NCI-H748 (cell line): ENCODE data around the gene WDR44.
"Not testable (repeated sequence)": the region's sequence is repeated elsewhere in the genome, so short reads cannot be mapped to it uniquely, and the experiment has no call there.

Experiments used
- DNase-seq: peaks from one replicate; lab custom pipeline; 2025; ENCODE audit not compliant: unreplicated experiment; lab: John Stamatoyannopoulos, UW

Gene WDR44

DNA sequence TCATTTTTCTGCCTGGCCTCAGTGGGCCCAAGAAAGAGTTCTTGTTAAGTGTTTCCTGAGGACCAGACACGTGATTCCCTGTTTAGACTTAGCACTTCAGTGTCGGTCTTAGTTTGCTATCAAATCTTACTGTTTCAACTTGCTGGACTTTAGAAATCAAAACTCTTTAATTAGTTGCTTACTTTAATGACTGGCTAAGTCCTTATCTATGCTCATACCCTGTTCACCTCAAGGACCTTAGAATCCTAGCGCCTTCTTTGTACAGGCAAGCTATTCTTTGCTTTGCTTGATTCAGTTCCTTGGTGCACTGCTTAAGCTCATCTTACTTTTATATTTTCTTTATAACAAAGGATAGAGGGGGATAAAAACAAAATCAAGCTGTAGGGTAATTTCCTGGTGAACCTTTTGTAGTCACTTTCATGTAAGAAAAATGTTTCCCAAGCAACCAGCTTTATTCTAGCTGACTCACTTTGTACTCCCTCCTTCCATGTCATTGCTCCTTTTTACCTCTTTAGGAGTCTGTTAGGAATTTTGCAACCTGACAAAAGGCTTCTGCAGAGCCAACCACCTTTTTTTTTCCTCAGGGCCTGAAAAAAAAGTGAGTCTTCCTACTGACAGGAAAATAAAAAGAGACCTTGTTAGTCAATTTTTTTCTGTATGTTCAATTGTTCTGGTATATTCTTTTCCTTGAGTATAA, 14.7 kb downstream of the WDR44 start:
- no peak for DNase-seq

GRCh38 chrX:118364261-118364660, 18.4 kb downstream of the WDR44 start:
- no peak for DNase-seq

DNA sequence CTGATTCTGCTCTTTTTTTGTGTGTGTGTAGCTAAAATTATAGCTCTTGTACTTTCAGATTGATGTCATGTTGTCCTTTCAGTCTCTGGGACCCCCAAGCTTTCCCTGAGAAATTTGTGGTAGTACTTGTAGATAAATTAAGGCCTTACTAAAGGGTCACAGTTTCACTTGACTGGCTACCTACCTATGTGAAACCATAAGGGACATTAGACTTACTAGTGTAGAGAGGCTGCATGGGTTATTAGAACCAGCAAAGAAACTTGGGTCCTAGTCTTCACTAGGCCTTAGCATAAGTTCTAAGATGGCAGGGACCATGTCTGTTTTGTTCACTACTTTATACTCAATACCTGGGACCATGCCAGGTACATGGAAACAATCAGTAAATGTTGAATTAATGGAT, 21.4 kb downstream of the WDR44 start:
- no peak for DNase-seq

GRCh38 chrX:118368398-118368797, 22.5 kb downstream of the WDR44 start:
- no peak for DNase-seq

- DNase-seq = no peak
Measured at GRCh38 chrX:118370921-118371624, 25.2 kb downstream of the WDR44 start.

DNA sequence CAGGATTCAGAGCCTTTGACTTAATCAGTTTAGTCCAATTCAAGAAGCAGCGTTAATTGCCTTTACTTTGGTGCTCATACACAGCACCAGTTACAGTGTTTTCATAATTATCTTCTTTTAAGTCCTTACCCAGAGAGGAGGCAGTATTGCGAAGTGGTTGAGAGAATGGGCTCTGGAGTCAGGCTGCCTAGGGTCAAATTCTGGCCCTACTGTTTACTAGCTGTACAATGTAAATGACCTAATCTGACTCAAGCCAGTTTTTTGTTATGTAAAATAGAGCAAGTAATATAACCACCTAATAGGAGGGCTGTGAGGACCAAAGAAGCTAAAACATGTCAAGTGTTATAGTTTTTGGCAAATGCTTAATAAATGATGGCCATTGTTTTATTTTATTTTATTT, 27.6 kb downstream of the WDR44 start:
- peak; percentile 59 for DNase-seq

GRCh38 chrX:118383120-118383519, 37.2 kb downstream of the WDR44 start:
- no peak for DNase-seq

DNA sequence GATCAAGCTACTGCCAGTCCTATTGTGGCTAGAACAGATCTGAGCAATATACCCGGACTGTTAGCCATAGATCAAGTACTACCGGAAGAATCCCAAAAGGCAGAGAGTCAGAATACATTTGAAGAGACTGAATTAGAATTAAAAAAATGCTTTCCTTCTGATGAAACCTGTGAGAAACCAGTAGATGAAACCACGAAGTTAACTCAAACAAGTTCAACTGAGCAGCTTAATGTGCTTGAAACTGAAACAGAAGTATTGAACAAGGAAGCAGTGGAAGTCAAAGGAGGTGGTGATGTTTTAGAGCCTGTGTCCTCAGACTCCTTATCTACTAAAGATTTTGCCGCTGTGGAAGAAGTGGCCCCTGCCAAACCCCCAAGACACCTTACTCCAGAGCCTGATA, 46.8 kb downstream of the WDR44 start:
- no peak for DNase-seq

DNA sequence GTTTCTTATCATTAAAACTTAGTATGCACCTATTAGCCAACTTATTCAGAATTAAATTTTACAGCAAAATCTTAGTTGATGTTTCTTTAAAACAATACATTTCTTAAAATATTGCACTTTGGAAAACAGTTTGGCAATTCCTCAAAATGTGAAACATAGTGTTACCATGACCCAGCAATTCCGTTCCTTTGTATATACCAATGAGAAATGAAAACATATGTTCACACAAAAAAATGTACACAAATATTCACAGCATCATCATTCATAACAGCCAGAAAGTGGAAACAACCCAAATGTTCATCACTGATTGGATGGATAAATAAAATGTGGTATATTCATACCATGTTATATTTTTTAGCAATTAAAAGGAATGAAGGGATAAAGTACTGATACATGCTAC, 50.2 kb downstream of the WDR44 start:
- no peak for DNase-seq

GRCh38 chrX:118418811-118419251, 72.9 kb downstream of the WDR44 start:
- DNase-seq = no peak

GRCh38 chrX:118420462-118420861, 74.6 kb downstream of the WDR44 start:
- no peak for DNase-seq

DNA sequence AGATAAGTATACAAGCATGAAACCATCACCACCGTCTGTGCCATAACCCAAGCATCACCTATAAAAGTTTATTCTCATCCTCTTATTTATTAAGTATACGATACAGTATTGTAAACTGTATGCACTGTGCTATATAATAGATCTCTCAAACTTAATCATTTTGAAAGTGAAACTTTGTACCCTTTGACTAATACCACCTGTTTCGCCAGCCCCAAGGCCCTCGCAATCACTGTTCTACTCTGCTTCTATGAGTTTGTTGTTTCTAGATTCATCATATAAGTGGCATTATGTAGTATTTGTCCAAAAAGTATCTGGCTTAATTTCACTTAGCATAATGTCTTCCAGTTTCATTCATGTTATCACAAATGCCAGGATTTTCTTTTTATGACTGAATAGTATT, 77.7 kb downstream of the WDR44 start:
- DNase-seq = no peak

GRCh38 chrX:118432799-118433198, 86.9 kb downstream of the WDR44 start:
- DNase-seq = no peak

DNA sequence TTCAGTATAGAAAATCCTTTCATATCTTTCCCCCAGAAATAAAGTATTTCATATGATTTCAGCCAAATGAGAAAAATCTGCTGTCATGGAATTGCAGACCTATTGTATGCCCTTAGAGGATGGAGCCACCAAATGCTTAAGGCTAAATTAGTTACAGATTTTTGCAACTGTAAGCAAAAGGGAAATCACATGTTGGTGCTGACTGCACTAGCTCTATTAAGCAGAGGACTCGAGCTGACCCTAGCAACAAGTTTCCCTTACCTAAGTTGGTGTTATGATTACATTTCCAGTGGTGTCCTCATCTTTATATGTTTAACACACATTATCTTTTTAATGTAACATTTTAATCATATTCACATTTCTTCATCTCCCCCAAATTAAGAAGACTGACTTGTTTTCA, 91.4 kb downstream of the WDR44 start:
- DNase-seq = no peak

GRCh38 chrX:118448273-118448783, 102.4 kb downstream of the WDR44 start:
- no peak for DNase-seq

DNA sequence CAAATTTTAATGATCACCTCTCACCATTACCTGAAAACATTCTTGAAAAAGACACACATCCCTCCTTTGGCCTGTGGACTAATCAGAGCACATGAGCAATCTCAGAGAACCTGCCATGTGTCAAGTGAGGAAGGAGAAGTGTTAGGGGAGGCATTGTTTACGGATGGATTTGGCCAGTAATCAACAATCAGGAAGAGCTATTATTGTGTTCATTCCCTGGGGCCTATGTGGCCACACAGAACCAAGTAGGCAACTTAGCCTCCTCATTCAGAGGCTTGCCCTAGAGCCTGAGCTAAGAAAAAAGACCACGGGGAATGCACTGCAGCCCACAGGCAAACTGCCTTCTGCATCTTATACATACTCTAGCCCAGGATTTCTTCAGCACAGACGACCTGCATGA, 109.1 kb downstream of the WDR44 start:
- no peak for DNase-seq

DNA sequence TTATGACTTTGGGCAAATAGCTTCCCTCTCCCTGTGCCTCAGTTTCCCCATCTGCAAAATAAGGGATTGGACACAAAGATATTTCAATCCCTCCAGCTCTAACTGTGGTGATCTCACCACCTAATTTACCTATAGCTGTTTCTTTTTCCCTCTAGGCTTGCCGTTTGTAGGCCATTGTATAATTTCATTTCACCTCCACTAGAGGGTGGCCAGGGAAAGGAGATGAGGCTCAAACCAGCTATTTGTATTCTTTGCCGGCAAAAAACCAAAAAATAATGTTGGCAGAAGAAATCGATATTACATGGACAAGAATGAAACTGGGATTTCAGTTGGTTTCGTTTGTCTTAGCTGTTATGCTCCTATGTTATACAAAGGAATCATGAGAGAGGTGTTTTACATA, 113.6 kb downstream of the WDR44 start:
- peak; percentile 53 for DNase-seq

GRCh38 chrX:118464501-118464900, 118.6 kb downstream of the WDR44 start:
- no peak for DNase-seq

DNA sequence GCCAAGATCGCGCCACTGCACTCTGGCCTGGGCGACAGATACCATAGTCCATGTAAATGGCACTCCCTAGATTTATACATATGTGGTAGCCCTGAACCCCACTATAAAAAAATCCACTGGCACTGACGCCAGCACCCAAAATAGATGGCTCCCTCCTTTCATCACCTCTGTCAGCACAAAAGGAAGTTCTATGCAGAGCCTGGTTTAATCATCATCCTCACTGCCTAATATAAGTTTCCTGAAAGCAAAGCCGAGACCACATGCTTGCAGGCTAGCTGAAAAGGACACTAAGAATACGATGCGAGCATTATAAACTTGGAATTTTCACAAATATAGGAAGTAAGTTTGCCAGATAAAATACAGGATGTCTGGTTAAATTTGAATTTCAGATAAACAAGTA, 122.2 kb downstream of the WDR44 start:
- DNase-seq = no peak

GRCh38 chrX:118470721-118471347, 124.9 kb downstream of the WDR44 start:
- DNase-seq = not testable (repeated sequence)

DNA sequence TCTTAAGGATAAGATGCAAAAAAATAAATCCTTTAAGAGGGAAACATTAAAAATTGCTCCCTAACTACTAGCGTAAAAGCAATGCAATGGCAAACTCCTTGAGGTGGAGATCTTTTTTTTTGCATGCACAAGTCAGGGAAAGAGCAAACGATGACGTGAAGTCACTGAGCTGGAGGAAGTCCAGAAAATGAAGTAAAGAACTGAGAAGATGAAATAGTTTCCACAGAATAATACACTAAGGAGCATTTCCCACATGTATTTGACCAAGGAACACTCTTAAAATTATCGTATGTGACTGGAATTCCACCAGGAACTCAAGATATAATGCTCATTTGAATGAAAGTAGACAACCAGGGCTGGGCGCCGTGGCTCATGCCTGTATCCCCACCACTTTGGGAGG, 128.7 kb downstream of the WDR44 start:
- no peak for DNase-seq

DNA sequence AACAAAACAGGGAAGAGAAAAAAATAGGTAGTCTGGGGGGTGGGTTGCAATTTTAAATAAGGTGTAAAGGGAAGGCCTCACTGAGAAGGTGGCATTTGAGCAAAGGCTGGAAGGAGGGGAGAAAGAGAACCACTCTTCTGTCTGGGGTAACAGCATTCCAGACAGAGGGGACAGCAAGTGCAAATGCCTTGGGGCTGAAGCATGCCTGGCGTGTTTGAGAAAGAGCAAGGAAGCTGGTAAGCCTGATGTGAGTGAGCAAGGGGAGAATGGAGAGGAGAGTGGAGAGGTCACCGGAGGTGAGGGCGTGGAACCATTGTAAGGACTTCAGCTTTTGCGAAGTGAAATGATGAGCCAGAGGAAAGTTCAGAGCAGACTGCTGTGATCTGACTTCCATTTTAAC, 130.0 kb downstream of the WDR44 start:
- DNase-seq = no peak
